Measurements from ENCODE around the gene GPD2. TPM values are rescaled to one million over a fixed set of nuclear protein-coding genes. Genes with fewer than 3 reads are reported as not detected.

Gene GPD2
- 12.2 TPM for polyA plus RNA-seq (2013, experiment 1 of 2)
- polyA plus RNA-seq (2013, experiment 2 of 2), result 15.3 TPM

DNA sequence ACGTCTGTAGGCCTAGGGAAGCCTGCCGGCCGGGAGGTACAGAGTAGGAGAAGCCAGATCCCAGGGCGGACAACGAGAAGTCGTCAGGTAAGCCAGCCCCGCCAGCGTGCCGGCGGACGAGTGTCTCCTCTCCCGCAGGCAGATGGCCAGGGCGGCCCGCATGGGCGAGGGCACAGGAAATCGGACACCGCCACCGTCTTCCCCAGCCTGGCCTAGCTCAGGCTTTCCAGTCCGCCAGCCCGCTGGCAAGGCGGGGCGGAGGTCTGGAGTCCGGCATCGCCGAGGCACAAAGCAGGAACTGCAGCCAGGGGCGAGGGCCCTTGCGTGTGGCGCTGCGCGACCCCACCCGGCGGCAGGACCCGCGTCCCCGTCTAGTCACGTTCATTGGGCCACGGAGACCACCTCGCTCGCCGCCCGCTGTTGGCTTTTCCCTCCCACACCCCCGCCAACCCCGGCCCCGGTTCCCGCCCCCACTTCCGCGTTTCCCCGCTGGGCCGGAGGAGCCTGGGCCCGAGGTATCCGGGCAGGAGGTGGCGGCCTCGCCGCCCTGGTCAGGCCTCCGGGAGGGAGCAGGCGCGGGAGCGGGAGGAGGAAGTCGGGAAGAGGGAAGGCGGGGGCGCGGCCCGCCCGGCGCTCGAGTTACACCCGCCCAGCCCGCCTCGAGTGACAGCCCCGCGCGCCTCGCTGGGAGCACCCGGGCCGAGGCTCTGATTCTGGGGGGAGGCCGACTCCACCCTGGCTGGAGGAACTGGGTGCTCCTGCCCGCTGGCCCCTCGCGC lies at the start of gene GPD2:
Gene GPD2, plus strand, starts transcription at position 662 of the 779 bp plus-strand sequence. CDS start 39,727 bp downstream, outside the sequence.
- peak within 1 kb of the TSS; percentile 94 for H3K4me2 ChIP-seq (ENCODE audit: low read length, poor library complexity, severe bottlenecking)
- H4K91ac ChIP-seq (ENCODE audit: low read length), result peak within 1 kb of the TSS; percentile 100
- peak within 1 kb of the TSS; percentile 77 to 99 for H3K14ac ChIP-seq (ENCODE audit: low read length in 2 of 2)
- peak within 1 kb of the TSS; percentile 97 for H2BK120ac ChIP-seq (ENCODE audit: low read depth, low read length)
- peak within 1 kb of the TSS; percentile 99 to 100 for H3K4ac ChIP-seq (ENCODE audit: low read depth in 1 of 2, low read length in 2 of 2)
- H2BK5ac ChIP-seq (ENCODE audit: low read depth, low read length, poor library complexity, severe bottlenecking), result peak within 1 kb of the TSS; percentile 96
- H2AFZ ChIP-seq (ENCODE audit: low read depth, low read length), result peak within 1 kb of the TSS; percentile 99
- peaks cover 8% of the 10 kb centered on the region for H3K79me1 ChIP-seq (replicated peaks; ENCODE audit: low read length, poor library complexity, severe bottlenecking)
- peak within 1 kb of the TSS; percentile 87 for H2BK15ac ChIP-seq (ENCODE audit: low read depth, poor library complexity, severe bottlenecking)
- peak within 1 kb of the TSS; percentile 95 to 97 for H3K18ac ChIP-seq (ENCODE audit: low read depth in 1 of 2, low read length in 2 of 2)
- H2AK5ac ChIP-seq (ENCODE audit: low read length, severe bottlenecking), result peak within 1 kb of the TSS; percentile 76
- DNase-seq, result peak; percentile 87
- no peaks in the 10 kb centered on the region for H3K9me3 ChIP-seq (ENCODE audit: control insufficient read depth, low read length)
- no peaks in the 10 kb centered on the region for H3K27me3 ChIP-seq (ENCODE audit: control insufficient read depth in 1 of 2, insufficient read depth in 1 of 2, low read length in 2 of 2)
- H3K9ac ChIP-seq (ENCODE audit: low read length), result peak within 1 kb of the TSS; percentile 97
- peaks cover 13% of the 10 kb centered on the region for H3K4me1 ChIP-seq (ENCODE audit: control insufficient read depth, insufficient read depth, low read depth, low read length)
- H3K27ac ChIP-seq (ENCODE audit: low read length, poor library complexity, severe bottlenecking), result peak within 1 kb of the TSS; percentile 98
- H3K23ac ChIP-seq (ENCODE audit: low read length in 2 of 2), result peak within 1 kb of the TSS in 1 of 2 experiments; percentile 64
- peak within 1 kb of the TSS in 1 of 2 experiments; percentile 96 for H2BK12ac ChIP-seq (ENCODE audit: low read length in 2 of 2)
- peak within 1 kb of the TSS; percentile 100 for H4K8ac ChIP-seq (ENCODE audit: low read length)
- H3K4me3 ChIP-seq (ENCODE audit: insufficient read depth in 1 of 2, low read depth in 1 of 2, low read length in 2 of 2), result peak within 1 kb of the TSS; percentile 79 to 90
- 1% methylated on average over 49 of the region's 79 CpGs for WGBS
- H3K36me3 ChIP-seq (ENCODE audit: control insufficient read depth in 1 of 2, insufficient read depth in 2 of 2, low read depth in 1 of 2, low read length in 2 of 2), result peaks cover 0 to 3% of the 10 kb centered on the region in 2 experiments

DNA sequence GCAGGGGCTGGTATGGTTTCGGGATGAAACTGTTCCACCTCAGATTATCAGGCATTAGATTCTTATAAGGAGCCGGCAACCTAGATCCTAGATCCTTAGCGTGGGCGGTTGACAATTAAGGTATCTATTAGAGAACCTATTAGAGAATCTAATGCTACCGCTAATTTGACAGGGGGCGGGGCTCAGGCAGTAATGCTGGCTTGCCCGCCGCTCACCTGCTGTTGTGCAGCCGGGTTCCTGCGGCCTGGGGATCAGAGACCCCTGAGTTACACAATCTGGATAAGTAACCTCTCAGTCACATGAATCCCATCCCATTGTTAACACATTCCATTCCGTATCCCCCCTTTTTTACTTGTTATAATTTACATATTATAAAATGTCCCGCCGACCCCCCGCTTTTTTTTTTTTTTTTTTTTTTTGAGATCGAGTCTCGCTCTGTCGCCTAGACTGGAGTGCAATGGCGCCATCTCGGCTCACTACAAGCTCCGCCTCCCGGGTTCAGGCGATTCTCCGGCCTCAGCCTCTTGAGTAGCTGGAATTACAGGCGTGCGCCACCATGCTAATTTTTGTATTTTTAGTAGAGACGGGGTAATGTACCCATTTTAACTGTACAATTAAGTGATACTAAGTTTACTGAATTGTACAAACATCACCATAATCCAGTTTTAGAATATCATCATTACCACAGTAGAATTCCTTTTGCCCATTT lies 42.0 kb upstream of the GPD2 start:
- no peak overlapping the region for H2AFZ ChIP-seq (ENCODE audit: low read depth, low read length)
- H3K4me3 ChIP-seq (ENCODE audit: insufficient read depth in 1 of 2, low read depth in 1 of 2, low read length in 2 of 2), result no peak overlapping the region
- H4K8ac ChIP-seq (ENCODE audit: low read length), result no peak overlapping the region
- H2BK12ac ChIP-seq (ENCODE audit: low read length in 2 of 2), result no peak overlapping the region
- H3K4me1 ChIP-seq (ENCODE audit: control insufficient read depth, insufficient read depth, low read depth, low read length), result no peaks in the 10 kb centered on the region
- H3K79me1 ChIP-seq (replicated peaks; ENCODE audit: low read length, poor library complexity, severe bottlenecking), result no peaks in the 10 kb centered on the region
- no peak overlapping the region for H3K9ac ChIP-seq (ENCODE audit: low read length)
- H3K14ac ChIP-seq (ENCODE audit: low read length in 2 of 2), result no peak overlapping the region
- H3K27me3 ChIP-seq (ENCODE audit: control insufficient read depth in 1 of 2, insufficient read depth in 1 of 2, low read length in 2 of 2), result no peaks in the 10 kb centered on the region
- H3K27ac ChIP-seq (ENCODE audit: low read length, poor library complexity, severe bottlenecking), result no peak overlapping the region
- H3K23ac ChIP-seq (ENCODE audit: low read length in 2 of 2), result no peak overlapping the region
- no peak overlapping the region for H3K4me2 ChIP-seq (ENCODE audit: low read length, poor library complexity, severe bottlenecking)
- H2BK5ac ChIP-seq (ENCODE audit: low read depth, low read length, poor library complexity, severe bottlenecking), result no peak overlapping the region
- no peak overlapping the region for H2BK15ac ChIP-seq (ENCODE audit: low read depth, poor library complexity, severe bottlenecking)
- H4K91ac ChIP-seq (ENCODE audit: low read length), result no peak overlapping the region
- H2BK120ac ChIP-seq (ENCODE audit: low read depth, low read length), result no peak overlapping the region
- 85% methylated on average over 19 of the region's 26 CpGs for WGBS
- no peak for DNase-seq
- H3K9me3 ChIP-seq (ENCODE audit: control insufficient read depth, low read length), result no peaks in the 10 kb centered on the region
- H2AK5ac ChIP-seq (ENCODE audit: low read length, severe bottlenecking), result no peak overlapping the region
- H3K18ac ChIP-seq (ENCODE audit: low read depth in 1 of 2, low read length in 2 of 2), result no peak overlapping the region
- no peak overlapping the region for H3K4ac ChIP-seq (ENCODE audit: low read depth in 1 of 2, low read length in 2 of 2)
- no peaks in the 10 kb centered on the region for H3K36me3 ChIP-seq (ENCODE audit: control insufficient read depth in 1 of 2, insufficient read depth in 2 of 2, low read depth in 1 of 2, low read length in 2 of 2)

GRCh38 chr2:156396126-156396525 lies 40.1 kb upstream of the GPD2 start:
- H3K27me3 ChIP-seq (ENCODE audit: control insufficient read depth in 1 of 2, insufficient read depth in 1 of 2, low read length in 2 of 2), result no peaks in the 10 kb centered on the region
- H2AK5ac ChIP-seq (ENCODE audit: low read length, severe bottlenecking), result no peak overlapping the region
- no peak overlapping the region for H3K18ac ChIP-seq (ENCODE audit: low read depth in 1 of 2, low read length in 2 of 2)
- H3K4me1 ChIP-seq (ENCODE audit: control insufficient read depth, insufficient read depth, low read depth, low read length), result peaks cover 3% of the 10 kb centered on the region
- no peak overlapping the region for H3K4ac ChIP-seq (ENCODE audit: low read depth in 1 of 2, low read length in 2 of 2)
- no peaks in the 10 kb centered on the region for H3K36me3 ChIP-seq (ENCODE audit: control insufficient read depth in 1 of 2, insufficient read depth in 2 of 2, low read depth in 1 of 2, low read length in 2 of 2)
- WGBS, result no CpG with 5 or more reads among the region's 2 CpGs
- H2BK15ac ChIP-seq (ENCODE audit: low read depth, poor library complexity, severe bottlenecking), result no peak overlapping the region
- H3K23ac ChIP-seq (ENCODE audit: low read length in 2 of 2), result no peak overlapping the region
- H3K27ac ChIP-seq (ENCODE audit: low read length, poor library complexity, severe bottlenecking), result no peak overlapping the region
- DNase-seq, result no peak
- no peak overlapping the region for H4K8ac ChIP-seq (ENCODE audit: low read length)
- H3K14ac ChIP-seq (ENCODE audit: low read length in 2 of 2), result no peak overlapping the region
- H2BK120ac ChIP-seq (ENCODE audit: low read depth, low read length), result no peak overlapping the region
- H3K4me3 ChIP-seq (ENCODE audit: insufficient read depth in 1 of 2, low read depth in 1 of 2, low read length in 2 of 2), result no peak overlapping the region
- H3K9ac ChIP-seq (ENCODE audit: low read length), result no peak overlapping the region
- H3K79me1 ChIP-seq (replicated peaks; ENCODE audit: low read length, poor library complexity, severe bottlenecking), result no peaks in the 10 kb centered on the region
- H3K4me2 ChIP-seq (ENCODE audit: low read length, poor library complexity, severe bottlenecking), result no peak overlapping the region
- H4K91ac ChIP-seq (ENCODE audit: low read length), result no peak overlapping the region
- H2AFZ ChIP-seq (ENCODE audit: low read depth, low read length), result no peak overlapping the region
- no peak overlapping the region for H2BK12ac ChIP-seq (ENCODE audit: low read length in 2 of 2)
- no peak overlapping the region for H2BK5ac ChIP-seq (ENCODE audit: low read depth, low read length, poor library complexity, severe bottlenecking)
- no peaks in the 10 kb centered on the region for H3K9me3 ChIP-seq (ENCODE audit: control insufficient read depth, low read length)

DNA sequence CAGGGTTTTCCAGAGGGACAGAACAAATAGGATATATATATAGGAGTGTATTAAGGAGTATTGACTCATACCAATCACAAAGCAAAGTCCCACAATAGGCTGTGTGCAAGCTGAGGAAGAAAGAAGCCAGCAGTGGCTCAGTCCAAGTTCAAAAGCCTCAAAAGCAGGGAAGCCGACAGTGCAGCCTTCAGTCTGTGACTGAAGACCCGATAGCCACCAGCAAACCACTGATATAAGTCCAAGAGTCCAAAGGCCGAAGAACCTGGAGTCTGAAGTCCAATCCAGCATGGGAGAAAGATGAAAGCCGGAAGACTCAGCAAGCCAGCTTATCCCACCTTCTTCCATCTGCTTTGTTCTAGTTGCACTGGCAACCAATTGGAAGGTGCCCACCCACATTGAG lies 39.0 kb upstream of the GPD2 start:
- Histone ChIP-seq H3K9ac (ENCODE audit: low read length) (no peak overlapping the region), H3K79me1 (replicated peaks; ENCODE audit: low read length, poor library complexity, severe bottlenecking) (no peaks in the 10 kb centered on the region), H3K36me3 (ENCODE audit: control insufficient read depth in 1 of 2, insufficient read depth in 2 of 2, low read depth in 1 of 2, low read length in 2 of 2) (no peaks in the 10 kb centered on the region), H2BK12ac (ENCODE audit: low read length in 2 of 2) (no peak overlapping the region), H3K4me1 (ENCODE audit: control insufficient read depth, insufficient read depth, low read depth, low read length) (peaks cover 3% of the 10 kb centered on the region), H3K27me3 (ENCODE audit: control insufficient read depth in 1 of 2, insufficient read depth in 1 of 2, low read length in 2 of 2) (no peaks in the 10 kb centered on the region), H3K9me3 (ENCODE audit: control insufficient read depth, low read length) (no peaks in the 10 kb centered on the region), H3K4ac (ENCODE audit: low read depth in 1 of 2, low read length in 2 of 2) (no peak overlapping the region), H3K18ac (ENCODE audit: low read depth in 1 of 2, low read length in 2 of 2) (no peak overlapping the region), H3K23ac (ENCODE audit: low read length in 2 of 2) (no peak overlapping the region), H2BK120ac (ENCODE audit: low read depth, low read length) (no peak overlapping the region), H3K27ac (ENCODE audit: low read length, poor library complexity, severe bottlenecking) (no peak overlapping the region), H2BK5ac (ENCODE audit: low read depth, low read length, poor library complexity, severe bottlenecking) (no peak overlapping the region), H3K4me2 (ENCODE audit: low read length, poor library complexity, severe bottlenecking) (no peak overlapping the region), H2AK5ac (ENCODE audit: low read length, severe bottlenecking) (no peak overlapping the region), H4K8ac (ENCODE audit: low read length) (no peak overlapping the region), H4K91ac (ENCODE audit: low read length) (no peak overlapping the region), H2BK15ac (ENCODE audit: low read depth, poor library complexity, severe bottlenecking) (no peak overlapping the region), H2AFZ (ENCODE audit: low read depth, low read length) (no peak overlapping the region), H3K14ac (ENCODE audit: low read length in 2 of 2) (no peak overlapping the region), H3K4me3 (ENCODE audit: insufficient read depth in 1 of 2, low read depth in 1 of 2, low read length in 2 of 2) (no peak overlapping the region)
- no peak for DNase-seq
- WGBS, result 97% methylated on average over 4 of the region's 4 CpGs

All from mesenchymal stem cell (in vitro differentiated cells and primary cell).